ENCODE data around the gene PPM1H.

The PPM1H gene

DNA sequence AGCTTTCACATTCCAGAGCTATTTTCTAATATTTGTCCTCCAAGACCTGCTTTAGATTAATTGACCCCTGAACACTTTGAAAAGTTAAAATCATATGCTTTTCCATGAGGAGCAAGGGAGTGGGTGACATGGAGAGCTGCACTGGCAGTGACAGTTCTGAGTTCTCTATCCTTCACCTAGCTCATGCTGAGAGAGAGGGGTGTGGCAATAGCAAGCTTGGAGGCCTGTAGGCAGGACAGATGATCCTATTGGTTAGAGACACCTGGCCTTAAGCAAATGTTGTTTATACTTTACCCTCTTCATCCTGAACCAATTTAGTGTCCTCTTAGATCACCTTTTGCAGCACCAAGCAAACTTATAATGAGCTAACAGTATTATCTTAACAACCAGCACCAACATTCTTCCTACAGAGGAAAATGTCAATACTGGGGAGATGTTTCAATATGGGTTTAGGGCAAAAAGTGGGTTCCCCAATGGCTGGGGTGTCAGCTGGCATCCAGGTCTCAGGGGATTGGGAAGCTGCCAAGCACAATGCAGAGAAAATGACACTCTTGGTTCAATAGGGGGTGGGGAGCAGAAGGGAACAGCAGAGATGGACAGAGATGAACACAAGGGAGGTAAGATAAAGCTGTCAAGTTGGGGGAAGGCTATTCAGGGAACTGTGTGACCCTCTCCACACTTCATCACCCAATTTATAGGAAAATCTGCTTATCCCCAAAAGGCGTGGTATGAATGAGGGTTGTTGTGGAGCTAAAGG is 37.0 kb upstream of the PPM1H start:
- TF ChIP-seq EZH2phosphoT487 (IDR thresholded peaks at IDR 0.05; ENCODE audit: borderline replicate concordance) = no peak
- TF ChIP-seq, protein P1, sequence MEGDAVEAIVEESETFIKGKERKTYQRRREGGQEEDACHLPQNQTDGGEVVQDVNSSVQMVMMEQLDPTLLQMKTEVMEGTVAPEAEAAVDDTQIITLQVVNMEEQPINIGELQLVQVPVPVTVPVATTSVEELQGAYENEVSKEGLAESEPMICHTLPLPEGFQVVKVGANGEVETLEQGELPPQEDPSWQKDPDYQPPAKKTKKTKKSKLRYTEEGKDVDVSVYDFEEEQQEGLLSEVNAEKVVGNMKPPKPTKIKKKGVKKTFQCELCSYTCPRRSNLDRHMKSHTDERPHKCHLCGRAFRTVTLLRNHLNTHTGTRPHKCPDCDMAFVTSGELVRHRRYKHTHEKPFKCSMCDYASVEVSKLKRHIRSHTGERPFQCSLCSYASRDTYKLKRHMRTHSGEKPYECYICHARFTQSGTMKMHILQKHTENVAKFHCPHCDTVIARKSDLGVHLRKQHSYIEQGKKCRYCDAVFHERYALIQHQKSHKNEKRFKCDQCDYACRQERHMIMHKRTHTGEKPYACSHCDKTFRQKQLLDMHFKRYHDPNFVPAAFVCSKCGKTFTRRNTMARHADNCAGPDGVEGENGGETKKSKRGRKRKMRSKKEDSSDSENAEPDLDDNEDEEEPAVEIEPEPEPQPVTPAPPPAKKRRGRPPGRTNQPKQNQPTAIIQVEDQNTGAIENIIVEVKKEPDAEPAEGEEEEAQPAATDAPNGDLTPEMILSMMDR (conservative IDR thresholded peaks at IDR 0.05; ENCODE audit: low read length) = no peak
- H3K9ac ChIP-seq (ENCODE audit: low read depth, low read length, poor library complexity, severe bottlenecking) = no peak overlapping the region
- no peaks in the 10 kb centered on the region for H3K9me2 ChIP-seq (replicated peaks; ENCODE audit: low read depth, low read length)
- no peaks in the 10 kb centered on the region for H3K79me2 ChIP-seq (ENCODE audit: insufficient read depth, low read length)
- H3K36me3 ChIP-seq (ENCODE audit: insufficient read depth, low read length) = no peaks in the 10 kb centered on the region
- H2AFZ ChIP-seq (ENCODE audit: low read length) = no peak overlapping the region
- H3K4me2 ChIP-seq (ENCODE audit: low read depth, low read length, poor library complexity, severe bottlenecking) = no peak overlapping the region
- H3K9me3 ChIP-seq (ENCODE audit: insufficient read depth, low read depth, low read length) = no peaks in the 10 kb centered on the region
- peaks cover 4% of the 10 kb centered on the region for H3K4me1 ChIP-seq (ENCODE audit: insufficient read depth, low read length, poor library complexity, severe bottlenecking)
- no peaks in the 10 kb centered on the region for H3K27me3 ChIP-seq (ENCODE audit: insufficient read depth, low read length, poor library complexity, severe bottlenecking)
- no peak overlapping the region for H3K4me3 ChIP-seq (ENCODE audit: low read length, poor library complexity, severe bottlenecking)
- no peaks in the 10 kb centered on the region for H3F3A ChIP-seq (ENCODE audit: low read depth)
- no peaks in the 10 kb centered on the region for H4K20me1 ChIP-seq (ENCODE audit: insufficient read depth, low read length, poor library complexity, severe bottlenecking)

DNA sequence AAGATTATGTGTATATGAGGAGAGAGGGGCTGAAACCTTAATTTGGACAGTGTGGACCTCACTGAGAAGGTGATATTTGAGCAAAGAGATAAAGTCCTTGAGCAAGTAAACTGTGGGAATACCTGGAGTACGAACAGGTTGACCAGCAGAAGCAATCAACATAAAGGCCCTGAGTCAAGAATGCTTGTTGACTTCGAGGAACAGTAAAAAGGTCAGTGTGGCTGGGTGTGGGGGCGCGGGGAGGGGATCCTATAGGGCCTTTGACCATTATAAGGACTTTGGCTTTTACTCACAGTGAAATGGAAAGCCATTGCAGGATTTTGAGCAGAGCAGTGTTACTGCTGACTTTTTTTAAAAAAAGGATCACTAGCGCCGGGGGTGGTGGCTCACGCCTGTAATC is 34.7 kb upstream of the PPM1H start:
- Histone ChIP-seq H3K79me2 (ENCODE audit: insufficient read depth, low read length) (no peaks in the 10 kb centered on the region), H3K4me1 (ENCODE audit: insufficient read depth, low read length, poor library complexity, severe bottlenecking) (no peaks in the 10 kb centered on the region), H3F3A (ENCODE audit: low read depth) (no peaks in the 10 kb centered on the region), H2AFZ (ENCODE audit: low read length) (no peak overlapping the region), H3K4me3 (ENCODE audit: low read length, poor library complexity, severe bottlenecking) (no peak overlapping the region), H3K36me3 (ENCODE audit: insufficient read depth, low read length) (no peaks in the 10 kb centered on the region), H3K9me3 (ENCODE audit: insufficient read depth, low read depth, low read length) (no peaks in the 10 kb centered on the region), H3K9ac (ENCODE audit: low read depth, low read length, poor library complexity, severe bottlenecking) (no peak overlapping the region), H3K9me2 (replicated peaks; ENCODE audit: low read depth, low read length) (no peaks in the 10 kb centered on the region), H3K27me3 (ENCODE audit: insufficient read depth, low read length, poor library complexity, severe bottlenecking) (no peaks in the 10 kb centered on the region), H3K4me2 (ENCODE audit: low read depth, low read length, poor library complexity, severe bottlenecking) (no peak overlapping the region), H4K20me1 (ENCODE audit: insufficient read depth, low read length, poor library complexity, severe bottlenecking) (no peaks in the 10 kb centered on the region)
- TF ChIP-seq, protein P1 (conservative IDR thresholded peaks at IDR 0.05; ENCODE audit: low read length) = no peak
- TF ChIP-seq EZH2phosphoT487 (IDR thresholded peaks at IDR 0.05; ENCODE audit: borderline replicate concordance) = no peak

DNA sequence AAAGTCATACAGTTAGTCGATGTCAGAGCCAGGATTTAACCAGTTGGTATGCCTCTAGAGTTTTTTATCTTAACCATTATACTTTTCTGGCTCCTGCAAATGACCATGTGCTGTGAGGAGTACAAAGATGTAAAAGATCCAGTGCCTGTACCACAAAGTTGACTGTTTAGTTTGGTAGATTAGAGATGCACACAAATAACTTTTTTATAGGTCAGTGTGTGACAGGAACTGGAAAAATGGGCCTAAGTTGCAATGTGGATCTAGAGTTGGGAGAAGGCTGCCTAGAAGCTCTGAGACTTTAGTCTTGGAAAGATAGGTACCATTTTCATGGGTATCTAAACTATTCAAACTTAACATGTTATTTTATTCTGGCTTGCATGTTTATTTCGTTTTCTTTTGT is 32.8 kb upstream of the PPM1H start:
- Histone ChIP-seq H3K27me3 (ENCODE audit: insufficient read depth, low read length, poor library complexity, severe bottlenecking) (no peaks in the 10 kb centered on the region), H3K4me3 (ENCODE audit: low read length, poor library complexity, severe bottlenecking) (no peak overlapping the region), H3F3A (ENCODE audit: low read depth) (no peaks in the 10 kb centered on the region), H3K36me3 (ENCODE audit: insufficient read depth, low read length) (no peaks in the 10 kb centered on the region), H3K9me3 (ENCODE audit: insufficient read depth, low read depth, low read length) (no peaks in the 10 kb centered on the region), H4K20me1 (ENCODE audit: insufficient read depth, low read length, poor library complexity, severe bottlenecking) (no peaks in the 10 kb centered on the region), H2AFZ (ENCODE audit: low read length) (0 out of 2 replicates have a peak overlapping the region, but pooled peaks have one; percentile 45), H3K9ac (ENCODE audit: low read depth, low read length, poor library complexity, severe bottlenecking) (no peak overlapping the region), H3K79me2 (ENCODE audit: insufficient read depth, low read length) (no peaks in the 10 kb centered on the region), H3K4me2 (ENCODE audit: low read depth, low read length, poor library complexity, severe bottlenecking) (no peak overlapping the region), H3K4me1 (ENCODE audit: insufficient read depth, low read length, poor library complexity, severe bottlenecking) (no peaks in the 10 kb centered on the region), H3K9me2 (replicated peaks; ENCODE audit: low read depth, low read length) (no peaks in the 10 kb centered on the region)
- TF ChIP-seq, protein P1 (conservative IDR thresholded peaks at IDR 0.05; ENCODE audit: low read length) = no peak
- TF ChIP-seq EZH2phosphoT487 (IDR thresholded peaks at IDR 0.05; ENCODE audit: borderline replicate concordance) = no peak

Measured in Loucy (cell line).